HCT116 (cell line): ENCODE data around the gene ADGRG4. TPM values are rescaled to one million over a fixed set of nuclear protein-coding genes. Genes with fewer than 3 reads are reported as not detected.

Source experiments
- ATAC-seq: fragments of 200-7000 bp; cut with Tn5 transposase; 2 replicates; pipeline ENCODE4 v1.9.1; 2020; ENCODE audit warnings: mild to moderate bottlenecking, moderate library complexity
- BruUV-seq: library from RNA; stranded (reverse); fragments of 400-500 nt; replicated peaks from 2 replicates; lab custom pipeline; 2021; lab: Mats Ljungman, UMichigan
- CTCF ChIA-PET: fragments of 300-600 bp; sonication (Branson Sonifier 250); formaldehyde crosslinking; loops from one replicate; lab custom pipeline; 2021; ENCODE audit warnings: antibody characterized with exemption; lab: Charles Lee
- POLR2A ChIA-PET: fragments of 300-600, 350-600 bp; sonication (Branson Sonifier 250); formaldehyde crosslinking; loops from one replicate; lab custom pipeline; 2021; ENCODE audit warnings: antibody characterized with exemption; lab: Charles Lee
- RAD21 ChIA-PET, 2 experiments: fragments of 300-600 bp; sonication (Branson Sonifier 250); formaldehyde crosslinking; loops; one replicate each; lab custom pipeline; 2023; ENCODE audit warnings: low total read pairs in 2 of 2; ENCODE audit not compliant: uncharacterized antibody in 2 of 2, unreplicated experiment in 2 of 2, low non-redundant PET in 1 of 2; lab: Charles Lee
- DNase-seq: peaks from one replicate; pipeline ENCODE4 v3.0.0-alpha.2; 2010; ENCODE audit warnings: low read depth, low spot score
- H2AFZ ChIP-seq: fragments of 200-600 bp; shearing (Covaris generic), sonication (generic); 2 replicates; pipeline ENCODE4 v1.6.1; 2017; ENCODE audit warnings: low read depth, mixed run types, mixed read lengths, antibody characterized with exemption, low read length; ENCODE audit not compliant: poor library complexity, severe bottlenecking
- H3K27ac ChIP-seq: 2 replicates; pipeline ENCODE4 v1.5.1; 2012; ENCODE audit warnings: low read depth, low read length
- H3K27me3 ChIP-seq: fragments of 200-600 bp; sonication (generic); 2 replicates; pipeline ENCODE4 v1.6.1; 2016; ENCODE audit warnings: mixed run types, low read length, mixed read lengths; ENCODE audit not compliant: insufficient read depth
- H3K36me3 ChIP-seq, 2 experiments: fragments of 200-500 bp in 1 of 2; fragments of 200-600 bp in 1 of 2; sonication (Bioruptor generic) in 1 of 2; sonication (generic) in 1 of 2; 2 replicates each; pipeline versions ENCODE4 v1.5.1 to v1.6.1; 2014 to 2016; ENCODE audit warnings: low read length in 2 of 2, inconsistent platforms in 1 of 2, mixed read lengths in 1 of 2, mixed run types in 1 of 2; ENCODE audit not compliant: insufficient read depth in 2 of 2, control insufficient read depth in 1 of 2
- H3K4me1 ChIP-seq, 2 experiments: fragments of 200-600 bp in 1 of 2; sonication (generic) in 1 of 2; 2 replicates each; pipeline versions ENCODE4 v1.5.1 to v1.6.1; 2012 to 2017; ENCODE audit warnings: low read length in 2 of 2, inconsistent platforms in 1 of 2, mild to moderate bottlenecking in 1 of 2, mixed read lengths in 1 of 2, mixed run types in 1 of 2, moderate library complexity in 1 of 2; ENCODE audit not compliant: insufficient read depth in 2 of 2, control insufficient read depth in 1 of 2
- H3K4me2 ChIP-seq: fragments of 200-600 bp; sonication (generic); 2 replicates; pipeline ENCODE4 v1.6.1; 2017; ENCODE audit warnings: mixed run types, low read length, mixed read lengths
- H3K4me3 ChIP-seq, 2 experiments: fragments of 200-600 bp in 1 of 2; sonication (generic) in 1 of 2; replicated peaks in 1 of 2; 2 replicates each; pipeline ENCODE4 v1.5.1; 2011 to 2016; ENCODE audit warnings: low read length in 2 of 2, control low read depth in 1 of 2, low read depth in 1 of 2, mild to moderate bottlenecking in 1 of 2, mixed read lengths in 1 of 2, mixed run types in 1 of 2
- H3K79me2 ChIP-seq: fragments of 200-600 bp; sonication (generic); 2 replicates; pipeline ENCODE4 v1.6.1; 2017; ENCODE audit warnings: mild to moderate bottlenecking, mixed run types, low read length, moderate library complexity, mixed read lengths; ENCODE audit not compliant: insufficient read depth
- H3K9ac ChIP-seq: fragments of 200-600 bp; sonication (generic); 2 replicates; pipeline ENCODE4 v1.6.1; 2016; ENCODE audit warnings: low read length, mixed read lengths
- H3K9me2 ChIP-seq: fragments of 200-600 bp; sonication (generic), shearing (Covaris generic); 2 replicates; pipeline ENCODE4 v1.6.1; 2017; ENCODE audit warnings: mixed run types, mild to moderate bottlenecking, moderate library complexity; ENCODE audit not compliant: insufficient read depth
- H3K9me3 ChIP-seq, 2 experiments: fragments of 200-500 bp in 1 of 2; fragments of 200-600 bp in 1 of 2; sonication (Bioruptor generic) in 1 of 2; sonication (generic) in 1 of 2; 2 replicates each; pipeline ENCODE4 v1.6.1; 2014 to 2017; ENCODE audit warnings: low read length in 2 of 2, mixed read lengths in 2 of 2, inconsistent platforms in 1 of 2, low read depth in 1 of 2, mild to moderate bottlenecking in 1 of 2, mixed run types in 1 of 2, moderate library complexity in 1 of 2; ENCODE audit not compliant: control insufficient read depth in 1 of 2, insufficient read depth in 1 of 2
- H4K20me1 ChIP-seq: fragments of 200-600 bp; sonication (generic), shearing (Covaris generic); 2 replicates; pipeline ENCODE4 v1.6.1; 2017; ENCODE audit warnings: mixed run types, mild to moderate bottlenecking, moderate library complexity; ENCODE audit not compliant: insufficient read depth
- ATF3 ChIP-seq: IDR thresholded peaks from 2 replicates; pipeline ENCODE4 v1.6.1; 2012
- CBX3 ChIP-seq: IDR thresholded peaks from 2 replicates; pipeline ENCODE4 v1.6.1; 2012; ENCODE audit warnings: low read depth
- CEBPB ChIP-seq: IDR thresholded peaks from 2 replicates; pipeline ENCODE4 v1.6.1; 2012; ENCODE audit warnings: low read depth
- EGR1 ChIP-seq: IDR thresholded peaks from 2 replicates; pipeline ENCODE4 v1.6.1; 2012; ENCODE audit warnings: low read depth
- ELF1 ChIP-seq: IDR thresholded peaks from 2 replicates; pipeline ENCODE4 v1.6.1; 2012; ENCODE audit warnings: low read depth, borderline replicate concordance
- EZH2 ChIP-seq: fragments of 200-600 bp; sonication (generic); IDR thresholded peaks from 2 replicates; pipeline ENCODE4 v1.6.1; 2017; ENCODE audit warnings: antibody characterized with exemption, mixed run types
- EZH2phosphoT487 ChIP-seq: fragments of 200-600 bp; IDR thresholded peaks from 2 replicates; pipeline ENCODE4 v1.6.1; 2018; ENCODE audit warnings: antibody characterized with exemption, borderline replicate concordance
- FOSL1 ChIP-seq: IDR thresholded peaks from 2 replicates; pipeline ENCODE4 v1.6.1; 2012; ENCODE audit warnings: low read depth
- JUND ChIP-seq: IDR thresholded peaks from 2 replicates; pipeline ENCODE4 v1.6.1; 2012
- MAX ChIP-seq: IDR thresholded peaks from 2 replicates; pipeline ENCODE4 v1.6.1; 2012
- POLR2A ChIP-seq: IDR thresholded peaks from 2 replicates; pipeline ENCODE4 v1.7.0; 2011; ENCODE audit warnings: borderline replicate concordance; ENCODE audit not compliant: insufficient read depth, insufficient read length; ENCODE audit errors: extremely low read depth
- POLR2AphosphoS5 ChIP-seq: IDR thresholded peaks from 2 replicates; pipeline ENCODE4 v1.6.1; 2011; ENCODE audit warnings: mild to moderate bottlenecking, low read depth, low read length, moderate library complexity
- RAD21 ChIP-seq: IDR thresholded peaks from 2 replicates; pipeline ENCODE4 v1.6.1; 2012; ENCODE audit warnings: low read depth, mild to moderate bottlenecking
- SIN3A ChIP-seq: IDR thresholded peaks from 2 replicates; pipeline ENCODE4 v1.6.1; 2012; ENCODE audit warnings: low read depth
- SP1 ChIP-seq: IDR thresholded peaks from 2 replicates; pipeline ENCODE4 v1.6.1; 2012; ENCODE audit warnings: low read depth
- SRF ChIP-seq: IDR thresholded peaks from 2 replicates; pipeline ENCODE4 v1.6.1; 2012; ENCODE audit warnings: low read depth
- TCF7L2 ChIP-seq: IDR thresholded peaks from 2 replicates; pipeline ENCODE4 v1.7.0; 2011; ENCODE audit warnings: borderline replicate concordance, inconsistent platforms; ENCODE audit not compliant: insufficient read depth, insufficient read length; ENCODE audit errors: extremely low read depth
- YY1 ChIP-seq: IDR thresholded peaks from 2 replicates; pipeline ENCODE4 v1.6.1; 2011; ENCODE audit warnings: low read length, low read depth, moderate library complexity, mild to moderate bottlenecking; ENCODE audit not compliant: insufficient replicate concordance; ENCODE audit errors: extremely low read depth
- ZFX ChIP-seq: fragments of 450-650 bp; IDR thresholded peaks from 2 replicates; pipeline ENCODE4 v1.6.1; 2017
- intact Hi-C: fragments of 100-400 bp; cut with micrococcal nuclease; formaldehyde crosslinking; loops from 2 replicates; pipeline ENCODE4 v1.10.0; 2022
- total RNA-seq: library from RNA; stranded (reverse); gene quantifications from one replicate; pipeline ENCODE4 v1.2.1, GENCODE V29; 2021; ENCODE audit not compliant: unreplicated experiment
- TF ChIP-seq, protein P1 (sequence below): IDR thresholded peaks from 2 replicates; pipeline ENCODE4 v1.6.1; 2012; ENCODE audit warnings: low read depth

Gene ADGRG4
- total RNA-seq, 1 experiment from 2014 or later: not detected

DNA sequence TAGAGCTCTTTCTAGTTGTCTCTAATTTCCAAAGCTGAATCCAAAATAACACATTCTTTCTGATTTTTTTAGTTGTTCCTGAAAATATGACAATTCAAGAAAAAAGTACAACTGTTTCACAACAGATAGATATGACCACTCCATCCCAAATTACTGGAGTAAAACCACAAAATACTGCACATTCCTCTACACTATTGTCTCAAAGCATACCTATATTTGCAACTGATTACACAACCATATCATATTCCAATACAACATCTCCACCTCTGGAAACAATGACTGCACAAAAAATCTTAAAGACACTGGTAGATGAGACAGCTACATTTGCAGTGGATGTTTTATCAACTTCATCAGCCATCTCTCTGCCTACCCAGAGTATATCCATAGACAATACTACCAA, 43.6 kb downstream of the ADGRG4 start:
- Histone ChIP-seq H3K27me3 (no peaks in the 10 kb centered on the region), H3K27ac (no peak overlapping the region), H4K20me1 (no peaks in the 10 kb centered on the region), H3K79me2 (no peaks in the 10 kb centered on the region), H3K4me1 (peaks cover 0 to 4% of the 10 kb centered on the region in 2 experiments; a peak in 1 of 4 replicates), H2AFZ (no peak overlapping the region), H3K9ac (no peak overlapping the region), H3K9me3 (no peaks in the 10 kb centered on the region), H3K36me3 (no peaks in the 10 kb centered on the region), H3K4me2 (no peak overlapping the region), H3K4me3 (no peak overlapping the region), H3K9me2 (no peaks in the 10 kb centered on the region)
- no peak for ATAC-seq
- RAD21 ChIA-PET: no interaction called here
- no TSS peak for BruUV-seq
- intact Hi-C loops: no loop called here
- CTCF ChIA-PET: no interaction called here
- no peak for DNase-seq
- no peak for TF ChIP-seq TCF7L2
- TF ChIP-seq RAD21: no peak
- TF ChIP-seq FOSL1: no peak
- no peak for TF ChIP-seq EZH2
- TF ChIP-seq SIN3A: no peak
- no peak for TF ChIP-seq POLR2AphosphoS5
- no peak for TF ChIP-seq CBX3
- no peak for TF ChIP-seq CEBPB
- TF ChIP-seq, protein P1, sequence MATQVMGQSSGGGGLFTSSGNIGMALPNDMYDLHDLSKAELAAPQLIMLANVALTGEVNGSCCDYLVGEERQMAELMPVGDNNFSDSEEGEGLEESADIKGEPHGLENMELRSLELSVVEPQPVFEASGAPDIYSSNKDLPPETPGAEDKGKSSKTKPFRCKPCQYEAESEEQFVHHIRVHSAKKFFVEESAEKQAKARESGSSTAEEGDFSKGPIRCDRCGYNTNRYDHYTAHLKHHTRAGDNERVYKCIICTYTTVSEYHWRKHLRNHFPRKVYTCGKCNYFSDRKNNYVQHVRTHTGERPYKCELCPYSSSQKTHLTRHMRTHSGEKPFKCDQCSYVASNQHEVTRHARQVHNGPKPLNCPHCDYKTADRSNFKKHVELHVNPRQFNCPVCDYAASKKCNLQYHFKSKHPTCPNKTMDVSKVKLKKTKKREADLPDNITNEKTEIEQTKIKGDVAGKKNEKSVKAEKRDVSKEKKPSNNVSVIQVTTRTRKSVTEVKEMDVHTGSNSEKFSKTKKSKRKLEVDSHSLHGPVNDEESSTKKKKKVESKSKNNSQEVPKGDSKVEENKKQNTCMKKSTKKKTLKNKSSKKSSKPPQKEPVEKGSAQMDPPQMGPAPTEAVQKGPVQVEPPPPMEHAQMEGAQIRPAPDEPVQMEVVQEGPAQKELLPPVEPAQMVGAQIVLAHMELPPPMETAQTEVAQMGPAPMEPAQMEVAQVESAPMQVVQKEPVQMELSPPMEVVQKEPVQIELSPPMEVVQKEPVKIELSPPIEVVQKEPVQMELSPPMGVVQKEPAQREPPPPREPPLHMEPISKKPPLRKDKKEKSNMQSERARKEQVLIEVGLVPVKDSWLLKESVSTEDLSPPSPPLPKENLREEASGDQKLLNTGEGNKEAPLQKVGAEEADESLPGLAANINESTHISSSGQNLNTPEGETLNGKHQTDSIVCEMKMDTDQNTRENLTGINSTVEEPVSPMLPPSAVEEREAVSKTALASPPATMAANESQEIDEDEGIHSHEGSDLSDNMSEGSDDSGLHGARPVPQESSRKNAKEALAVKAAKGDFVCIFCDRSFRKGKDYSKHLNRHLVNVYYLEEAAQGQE: no peak
- TF ChIP-seq YY1: no peak
- TF ChIP-seq SP1: no peak
- TF ChIP-seq EZH2phosphoT487: no peak
- TF ChIP-seq ZFX: no peak
- no peak for TF ChIP-seq EGR1
- no peak for TF ChIP-seq ELF1
- TF ChIP-seq POLR2A: no peak
- TF ChIP-seq JUND: no peak
- no peak for TF ChIP-seq ATF3
- no peak for TF ChIP-seq MAX
- TF ChIP-seq SRF: no peak
- POLR2A ChIA-PET: no interaction called here
